Liver (tissue), 3 donors: ENCODE data around the gene CARS1.

Experiments used
- CTCF ChIP-seq: fragments of 150-350 bp; IDR thresholded peaks from 2 replicates; pipeline ENCODE4 v1.5.1; 2017; ENCODE audit warnings: improper control_type of control experiment, low read depth, low read length; ENCODE audit not compliant: missing input control
- EGR1 ChIP-seq, 2 donors: IDR thresholded peaks; 2 replicates each; pipeline ENCODE4 v1.6.1; 2016 to 2018; ENCODE audit warnings: antibody characterized with exemption in 2 of 2, low read depth in 2 of 2
- FOXA1 ChIP-seq: IDR thresholded peaks from 2 replicates; pipeline ENCODE4 v1.6.1; 2016; ENCODE audit warnings: antibody characterized with exemption
- GABPA ChIP-seq, 2 donors: IDR thresholded peaks in 1 of 2; conservative IDR thresholded peaks in 1 of 2; 2 replicates each; pipeline ENCODE4 v1.6.1; 2016; ENCODE audit warnings: antibody characterized with exemption in 2 of 2, mild to moderate bottlenecking in 1 of 2, moderate library complexity in 1 of 2
- RAD21 ChIP-seq, 2 donors: IDR thresholded peaks; 2 replicates each; pipeline ENCODE4 v1.6.1; 2016; ENCODE audit warnings: antibody characterized with exemption in 2 of 2, mild to moderate bottlenecking in 2 of 2
- SP1 ChIP-seq: IDR thresholded peaks from 2 replicates; pipeline ENCODE4 v1.6.1; 2018; ENCODE audit warnings: antibody characterized with exemption, mild to moderate bottlenecking
- TAF1 ChIP-seq: conservative IDR thresholded peaks from 2 replicates; pipeline ENCODE4 v1.6.1; 2016; ENCODE audit warnings: antibody characterized with exemption, mild to moderate bottlenecking
- YY1 ChIP-seq: IDR thresholded peaks from 2 replicates; pipeline ENCODE4 v1.6.1; 2016; ENCODE audit warnings: antibody characterized with exemption, mild to moderate bottlenecking
- ZBTB33 ChIP-seq: IDR thresholded peaks from 2 replicates; pipeline ENCODE4 v1.6.1; 2016; ENCODE audit warnings: antibody characterized with exemption
- TF ChIP-seq, protein P1 (sequence below): IDR thresholded peaks from 2 replicates; pipeline ENCODE4 v1.6.1; 2016; ENCODE audit warnings: antibody characterized with exemption
- TF ChIP-seq, protein P2 (sequence below): IDR thresholded peaks from 2 replicates; pipeline ENCODE4 v1.6.1; 2016; ENCODE audit warnings: antibody characterized with exemption, mild to moderate bottlenecking
- donor health status: healthy.
- donor health status: healthy.

- TF ChIP-seq CTCF (no peak), FOXA1 (no peak), ZBTB33 (no peak), TAF1 (no peak), YY1 (no peak), RAD21 (IDR thresholded peaks at IDR 0.05) (no peak), SP1 (no peak), GABPA (IDR thresholded peaks at IDR 0.05 in 1 of 2, conservative IDR thresholded peaks at IDR 0.05 in 1 of 2) (no peak), EGR1 (IDR thresholded peaks at IDR 0.05; ENCODE audit: low read depth in 2 of 2) (no peak)
- TF ChIP-seq, protein P1, sequence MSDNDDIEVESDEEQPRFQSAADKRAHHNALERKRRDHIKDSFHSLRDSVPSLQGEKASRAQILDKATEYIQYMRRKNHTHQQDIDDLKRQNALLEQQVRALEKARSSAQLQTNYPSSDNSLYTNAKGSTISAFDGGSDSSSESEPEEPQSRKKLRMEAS: no peak
- TF ChIP-seq, protein P2, sequence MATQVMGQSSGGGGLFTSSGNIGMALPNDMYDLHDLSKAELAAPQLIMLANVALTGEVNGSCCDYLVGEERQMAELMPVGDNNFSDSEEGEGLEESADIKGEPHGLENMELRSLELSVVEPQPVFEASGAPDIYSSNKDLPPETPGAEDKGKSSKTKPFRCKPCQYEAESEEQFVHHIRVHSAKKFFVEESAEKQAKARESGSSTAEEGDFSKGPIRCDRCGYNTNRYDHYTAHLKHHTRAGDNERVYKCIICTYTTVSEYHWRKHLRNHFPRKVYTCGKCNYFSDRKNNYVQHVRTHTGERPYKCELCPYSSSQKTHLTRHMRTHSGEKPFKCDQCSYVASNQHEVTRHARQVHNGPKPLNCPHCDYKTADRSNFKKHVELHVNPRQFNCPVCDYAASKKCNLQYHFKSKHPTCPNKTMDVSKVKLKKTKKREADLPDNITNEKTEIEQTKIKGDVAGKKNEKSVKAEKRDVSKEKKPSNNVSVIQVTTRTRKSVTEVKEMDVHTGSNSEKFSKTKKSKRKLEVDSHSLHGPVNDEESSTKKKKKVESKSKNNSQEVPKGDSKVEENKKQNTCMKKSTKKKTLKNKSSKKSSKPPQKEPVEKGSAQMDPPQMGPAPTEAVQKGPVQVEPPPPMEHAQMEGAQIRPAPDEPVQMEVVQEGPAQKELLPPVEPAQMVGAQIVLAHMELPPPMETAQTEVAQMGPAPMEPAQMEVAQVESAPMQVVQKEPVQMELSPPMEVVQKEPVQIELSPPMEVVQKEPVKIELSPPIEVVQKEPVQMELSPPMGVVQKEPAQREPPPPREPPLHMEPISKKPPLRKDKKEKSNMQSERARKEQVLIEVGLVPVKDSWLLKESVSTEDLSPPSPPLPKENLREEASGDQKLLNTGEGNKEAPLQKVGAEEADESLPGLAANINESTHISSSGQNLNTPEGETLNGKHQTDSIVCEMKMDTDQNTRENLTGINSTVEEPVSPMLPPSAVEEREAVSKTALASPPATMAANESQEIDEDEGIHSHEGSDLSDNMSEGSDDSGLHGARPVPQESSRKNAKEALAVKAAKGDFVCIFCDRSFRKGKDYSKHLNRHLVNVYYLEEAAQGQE: no peak
These were observed 93.5 kb downstream of the CARS1 start for GRCh38 chr11:2963761-2964160.
